GDM1 (cell line): ENCODE results near the gene NUP62.
"Not testable (repeated sequence)": the region's sequence is repeated elsewhere in the genome, so short reads cannot be mapped to it uniquely, and the experiment has no call there.

ENCODE experiments used
- DNase-seq: peaks from one replicate; lab custom pipeline; 2025; lab: John Stamatoyannopoulos, UW

The NUP62 gene

DNA sequence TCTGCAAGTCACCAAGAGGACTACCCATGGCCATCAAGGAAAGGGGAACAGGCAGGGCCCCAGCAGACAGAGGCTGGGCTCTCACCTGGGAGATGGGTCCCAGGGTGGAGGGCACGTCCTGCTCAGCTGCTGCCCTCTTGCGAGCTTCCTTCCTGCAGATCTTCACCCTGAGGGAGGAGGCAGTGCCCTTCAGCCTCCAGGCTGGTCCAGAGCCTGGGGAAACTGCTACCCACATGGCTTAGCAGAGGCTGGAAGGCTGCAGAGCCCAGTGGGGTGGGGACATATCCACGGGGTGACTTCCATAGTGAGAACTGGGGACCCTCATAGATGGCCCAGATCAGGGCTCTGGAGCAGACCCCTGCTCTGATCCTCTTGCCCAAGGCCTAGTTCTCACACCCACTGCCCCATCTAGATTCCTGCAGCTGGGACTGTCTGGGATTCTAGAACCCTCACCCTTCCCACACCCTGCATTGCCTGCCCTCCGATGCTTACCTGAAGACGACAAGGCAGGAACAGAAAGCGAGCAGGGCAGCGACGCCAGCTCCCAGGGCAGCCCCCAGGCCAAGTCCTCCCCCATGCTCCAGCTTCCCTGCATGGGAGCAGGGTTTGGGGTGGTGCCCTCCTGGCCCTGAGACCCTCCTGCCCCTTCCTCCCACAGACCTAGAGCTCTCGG, 22.6 kb upstream of the NUP62 start:
- no peak for DNase-seq

DNA sequence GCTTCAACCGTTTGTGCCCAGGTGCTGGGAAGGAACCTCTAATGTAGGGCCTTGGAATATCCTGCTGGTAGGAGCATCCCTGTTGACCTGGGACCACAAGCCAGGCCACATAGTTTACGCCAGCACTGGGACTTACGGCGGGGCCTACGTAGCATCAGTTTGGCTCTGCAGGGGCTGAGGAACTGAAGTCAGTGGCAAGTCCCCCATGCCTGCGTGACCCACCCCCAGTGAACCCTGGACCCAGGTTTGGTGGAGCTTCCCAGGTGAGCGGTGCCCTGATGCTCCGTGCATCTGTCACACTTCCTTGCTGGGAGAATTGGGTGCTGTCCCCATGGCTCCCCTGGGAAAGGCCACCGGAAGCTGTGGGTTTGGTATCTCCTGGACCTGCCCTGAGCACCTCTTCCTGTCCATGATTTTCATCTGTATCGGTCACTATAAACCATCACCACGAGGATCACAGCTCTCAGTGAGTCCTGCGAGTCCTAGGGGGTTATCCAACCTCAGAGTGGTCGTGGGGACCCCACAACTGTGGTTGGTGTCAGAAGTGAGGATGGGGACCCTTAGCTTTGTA, 21.7 kb upstream of the NUP62 start:
- no peak for DNase-seq

GRCh38 chr19:49950590-49950948, 21.3 kb upstream of the NUP62 start:
- DNase-seq, result no peak

GRCh38 chr19:49949742-49950589, 20.7 kb upstream of the NUP62 start:
- no peak for DNase-seq

- DNase-seq, result no peak
These were observed 17.1 kb upstream of the NUP62 start for GRCh38 chr19:49946415-49946814.

DNA sequence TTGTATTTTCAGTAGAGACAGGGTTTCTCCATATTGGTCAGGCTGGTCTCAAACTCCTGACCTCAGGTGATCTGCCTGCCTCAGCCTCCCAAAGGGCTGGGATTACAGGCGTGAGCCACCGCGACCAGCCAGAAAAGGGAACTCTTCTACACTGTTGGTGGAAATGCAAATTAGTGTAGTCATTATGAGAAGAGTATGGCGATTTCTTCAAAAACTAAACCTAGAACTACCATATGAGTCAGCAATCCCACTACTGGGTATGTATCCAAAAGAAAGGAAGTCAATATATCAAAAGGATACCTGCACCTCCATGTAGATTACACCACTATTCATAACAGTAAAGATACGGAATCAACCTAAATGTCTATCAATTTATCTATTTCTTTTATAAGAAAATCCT, 15.3 kb upstream of the NUP62 start:
- DNase-seq, result not testable (repeated sequence)

DNA sequence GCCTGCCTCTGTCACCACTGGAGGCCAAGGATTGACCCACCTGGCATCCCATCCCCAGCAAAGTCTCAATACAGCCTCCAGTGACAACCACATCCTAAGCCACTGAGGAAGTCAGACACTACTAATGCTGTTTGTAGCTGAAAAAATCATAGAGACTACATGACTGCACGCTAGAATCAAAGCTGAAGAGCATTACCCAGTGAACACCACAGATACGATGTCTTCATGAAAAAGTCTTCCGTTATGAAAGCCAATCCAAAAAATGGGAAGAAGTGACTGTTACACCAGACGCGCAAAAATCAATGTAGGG, 11.1 kb upstream of the NUP62 start:
- DNase-seq, result no peak

- no peak for DNase-seq
These were observed 10.6 kb upstream of the NUP62 start for GRCh38 chr19:49939721-49940481.

GRCh38 chr19:49938662-49939061, 9.4 kb upstream of the NUP62 start:
- no peak for DNase-seq

- peak; percentile 28 for DNase-seq
These were observed 8.6 kb upstream of the NUP62 start for GRCh38 chr19:49937750-49938381.

DNA sequence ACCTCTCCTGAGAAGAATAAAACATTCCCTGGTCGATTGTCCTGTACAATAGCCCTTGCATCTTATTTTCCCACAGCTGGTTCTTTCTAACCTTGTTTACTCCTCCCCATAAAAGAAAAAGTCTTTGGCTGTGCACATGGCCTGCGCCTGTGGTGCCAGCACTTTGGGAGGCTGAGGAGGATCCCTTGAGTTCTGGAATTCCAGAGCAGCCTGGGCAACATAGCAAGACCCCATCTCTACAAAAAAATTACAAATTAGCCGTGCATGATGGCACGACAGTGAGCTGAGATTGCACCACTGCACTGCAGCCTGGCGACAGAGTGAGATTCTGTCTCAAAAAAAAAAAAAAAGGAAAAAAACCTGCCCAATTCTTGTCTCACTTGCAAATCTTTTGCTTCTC, 7.2 kb upstream of the NUP62 start:
- no peak for DNase-seq

GRCh38 chr19:49933643-49934042, 4.3 kb upstream of the NUP62 start:
- no peak for DNase-seq

GRCh38 chr19:49932731-49933131, 3.4 kb upstream of the NUP62 start:
- DNase-seq, result no peak

GRCh38 chr19:49932041-49932451, 2.7 kb upstream of the NUP62 start:
- no peak for DNase-seq

DNA sequence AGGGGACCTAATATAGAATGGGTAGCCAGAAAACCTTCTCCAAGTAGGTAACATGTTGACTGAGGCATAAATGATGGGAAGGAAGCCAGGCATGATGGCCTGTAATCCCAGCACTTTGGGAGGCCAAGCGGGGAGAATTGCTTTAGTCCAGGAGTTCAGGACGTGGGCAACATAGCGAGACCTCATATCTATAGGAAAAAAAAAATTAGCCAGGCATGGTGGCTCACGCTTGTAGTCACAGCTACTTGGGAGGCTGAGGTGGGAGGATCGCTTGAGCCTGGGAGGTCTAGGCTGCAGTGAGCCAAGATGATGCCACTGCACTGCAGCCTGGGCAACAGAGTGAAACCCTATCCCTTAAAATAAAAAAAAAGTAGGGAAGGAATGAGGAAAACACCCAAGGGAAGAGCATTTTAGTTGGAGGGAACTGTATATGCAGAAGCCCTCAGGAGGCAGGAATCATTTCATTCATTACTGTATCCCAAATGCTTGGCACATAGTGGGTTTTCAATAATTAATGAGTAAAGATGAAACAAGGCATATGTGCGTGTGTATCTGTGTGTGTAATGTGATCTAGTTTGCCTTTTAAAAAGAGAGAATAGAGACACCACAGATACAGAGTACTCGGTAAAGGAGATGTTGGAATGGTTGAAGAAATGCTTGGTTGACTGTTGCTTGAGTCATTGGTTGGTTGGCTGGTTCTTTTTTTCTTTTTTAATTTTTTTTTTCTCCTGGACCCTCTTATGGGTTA, 2.2 kb upstream of the NUP62 start:
- DNase-seq, result no peak

DNA sequence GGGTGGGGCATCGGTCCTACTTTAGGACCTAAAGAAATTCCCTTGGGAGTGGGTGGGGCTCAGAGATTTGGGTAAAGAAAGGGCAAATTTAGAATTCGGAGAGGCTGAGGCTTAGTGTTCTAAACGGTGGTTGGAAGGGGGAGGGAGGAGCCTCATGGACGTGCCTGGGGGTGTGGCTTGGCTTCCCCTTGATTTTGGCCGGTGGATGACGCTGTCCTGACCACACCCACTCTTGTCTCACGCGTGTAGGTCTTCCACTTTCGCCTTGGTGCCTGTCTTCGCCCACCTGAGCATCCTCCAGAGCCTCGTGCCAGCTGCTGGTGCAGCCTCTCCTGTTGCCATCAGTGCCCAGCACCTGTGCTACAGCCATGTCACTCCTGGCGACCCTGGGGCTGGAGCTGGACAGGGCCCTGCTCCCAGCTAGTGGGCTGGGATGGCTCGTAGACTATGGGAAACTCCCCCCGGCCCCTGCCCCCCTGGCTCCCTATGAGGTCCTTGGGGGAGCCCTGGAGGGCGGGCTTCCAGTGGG, 1.2 kb upstream of the NUP62 start:
- no peak for DNase-seq

- DNase-seq, result peak; percentile 95
These were observed 543 bp upstream of the NUP62 start for GRCh38 chr19:49929611-49930482.

GRCh38 chr19:49927526-49928264, 1.6 kb downstream of the NUP62 start:
- no peak for DNase-seq

DNA sequence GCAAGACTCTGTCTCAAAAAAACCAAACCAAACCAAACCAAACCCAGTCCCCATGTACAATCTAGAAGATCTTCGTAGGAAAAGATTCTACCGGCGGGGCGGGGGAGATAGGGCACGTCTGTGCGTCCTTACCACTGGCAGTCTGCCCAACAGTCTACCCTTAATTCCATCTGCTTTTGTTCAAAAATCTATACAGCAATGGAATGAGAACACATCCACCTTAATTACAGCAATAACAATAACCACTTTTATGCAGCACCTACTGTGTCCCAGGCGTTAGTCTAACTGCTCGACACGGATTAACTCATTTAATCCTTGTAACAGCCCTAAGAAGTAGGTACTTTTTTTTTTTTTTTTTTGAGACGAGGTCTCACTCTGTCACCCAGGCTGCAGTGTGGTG, 2.8 kb downstream of the NUP62 start:
- DNase-seq, result no peak

- no peak for DNase-seq
These were observed 3.8 kb downstream of the NUP62 start for GRCh38 chr19:49925486-49925885.
